Measurements from ENCODE around the gene SIGLEC8. TPM values are rescaled to one million over a fixed set of nuclear protein-coding genes. Genes with fewer than 3 reads are reported as not detected.
"Not testable (repeated sequence)": the region's sequence is repeated elsewhere in the genome, so short reads cannot be mapped to it uniquely, and the experiment has no call there.

Gene SIGLEC8
- total RNA-seq, 1 experiment from 2014 or later = not detected

DNA sequence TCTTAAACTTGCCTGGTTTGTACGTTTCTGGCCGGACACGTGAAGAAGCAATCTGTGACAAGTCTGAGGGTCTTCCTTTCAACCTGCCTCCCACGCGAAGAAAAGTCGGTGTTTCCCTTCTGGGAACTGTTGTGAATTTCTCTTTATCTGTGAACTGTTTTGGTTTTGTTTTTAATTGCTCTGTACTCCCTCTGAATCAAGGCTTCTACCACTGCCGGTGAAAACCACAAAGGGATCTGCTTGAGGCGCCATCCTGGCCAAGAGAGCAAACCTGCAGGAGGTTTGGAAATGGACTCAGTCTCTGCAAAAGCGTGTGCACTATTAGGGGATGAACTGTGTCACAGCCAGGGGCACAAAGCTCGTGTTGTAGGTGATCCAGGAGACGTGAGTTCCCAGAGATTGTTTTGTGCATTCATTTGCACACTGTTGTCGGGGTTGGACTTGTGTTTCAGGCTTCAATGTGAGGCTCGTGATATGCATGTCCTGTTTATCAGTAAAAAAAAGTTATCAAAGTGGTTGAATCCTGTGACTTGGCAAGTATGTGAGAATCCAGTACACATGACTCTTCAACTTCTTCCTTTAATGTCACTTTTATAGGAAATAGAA is 9.7 kb downstream of the SIGLEC8 start:
- Histone ChIP-seq H3K4me1 (ENCODE audit: insufficient read depth, low read length) (no peaks in the 10 kb centered on the region), H3K9me2 (replicated peaks; ENCODE audit: low read length) (no peaks in the 10 kb centered on the region), H3K9me3 (ENCODE audit: low read length) (no peaks in the 10 kb centered on the region), H4K20me1 (ENCODE audit: low read length) (no peaks in the 10 kb centered on the region), H3K79me2 (ENCODE audit: low read length) (no peaks in the 10 kb centered on the region), H3K27me3 (ENCODE audit: low read length) (peaks cover 76% of the 10 kb centered on the region), H3K9ac (ENCODE audit: low read length) (no peak overlapping the region), H3K27ac (ENCODE audit: low read length) (no peak overlapping the region), H2AFZ (ENCODE audit: low read length) (no peak overlapping the region), H3K4me2 (ENCODE audit: low read length) (no peak overlapping the region), H3F3A (ENCODE audit: low read length, unreplicated experiment) (no peaks in the 10 kb centered on the region), H3K36me3 (ENCODE audit: low read depth, low read length) (no peaks in the 10 kb centered on the region), H3K4me3 (ENCODE audit: low read length) (no peak overlapping the region)
- TF ChIP-seq, protein P1, sequence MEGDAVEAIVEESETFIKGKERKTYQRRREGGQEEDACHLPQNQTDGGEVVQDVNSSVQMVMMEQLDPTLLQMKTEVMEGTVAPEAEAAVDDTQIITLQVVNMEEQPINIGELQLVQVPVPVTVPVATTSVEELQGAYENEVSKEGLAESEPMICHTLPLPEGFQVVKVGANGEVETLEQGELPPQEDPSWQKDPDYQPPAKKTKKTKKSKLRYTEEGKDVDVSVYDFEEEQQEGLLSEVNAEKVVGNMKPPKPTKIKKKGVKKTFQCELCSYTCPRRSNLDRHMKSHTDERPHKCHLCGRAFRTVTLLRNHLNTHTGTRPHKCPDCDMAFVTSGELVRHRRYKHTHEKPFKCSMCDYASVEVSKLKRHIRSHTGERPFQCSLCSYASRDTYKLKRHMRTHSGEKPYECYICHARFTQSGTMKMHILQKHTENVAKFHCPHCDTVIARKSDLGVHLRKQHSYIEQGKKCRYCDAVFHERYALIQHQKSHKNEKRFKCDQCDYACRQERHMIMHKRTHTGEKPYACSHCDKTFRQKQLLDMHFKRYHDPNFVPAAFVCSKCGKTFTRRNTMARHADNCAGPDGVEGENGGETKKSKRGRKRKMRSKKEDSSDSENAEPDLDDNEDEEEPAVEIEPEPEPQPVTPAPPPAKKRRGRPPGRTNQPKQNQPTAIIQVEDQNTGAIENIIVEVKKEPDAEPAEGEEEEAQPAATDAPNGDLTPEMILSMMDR (conservative IDR thresholded peaks at IDR 0.05; ENCODE audit: low read depth, low read length) = no peak
- TF ChIP-seq EZH2phosphoT487 (IDR thresholded peaks at IDR 0.05; ENCODE audit: borderline replicate concordance, low read length) = no peak
- no peak for TF ChIP-seq EZH2 (IDR thresholded peaks at IDR 0.05; ENCODE audit: low read length, unreplicated experiment)
- ATAC-seq = no peak
- POLR2A ChIA-PET (ENCODE audit: unreplicated experiment) = no interaction called here
- CTCF ChIA-PET = interaction anchor here (0.7 kb wide), 1 partner anchor 826 kb away, joined by 3 read pairs; no protein-coding TSS in a partner anchor
- no TSS peak for BruUV-seq (replicated peaks)
- intact Hi-C loops (cut with micrococcal nuclease) = no loop called here
- no peak for DNase-seq

DNA sequence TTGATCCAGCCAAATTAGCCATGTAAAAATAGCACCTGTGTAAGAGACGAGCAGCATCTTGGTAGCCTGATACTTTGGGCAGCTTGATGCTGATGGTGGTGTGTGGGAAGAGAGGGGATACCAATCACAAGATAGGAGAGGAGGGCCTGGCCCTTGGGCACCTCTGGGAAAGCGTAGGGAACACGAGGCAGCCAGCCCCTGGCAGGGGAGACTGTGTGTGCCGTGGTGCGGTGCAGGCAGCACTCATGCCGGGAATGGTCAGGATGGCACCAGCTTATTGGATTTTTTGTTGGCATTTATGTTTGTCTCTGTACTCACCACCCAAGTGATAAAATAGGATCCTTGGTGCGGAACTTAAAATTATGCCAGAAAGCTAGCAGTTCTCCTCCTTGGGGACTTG is 10.2 kb downstream of the SIGLEC8 start:
- peaks cover 76% of the 10 kb centered on the region for H3K27me3 ChIP-seq (ENCODE audit: low read length)
- no peak overlapping the region for H3K4me3 ChIP-seq (ENCODE audit: low read length)
- CTCF ChIA-PET = interaction anchor here (0.7 kb wide), 1 partner anchor 827 kb away, joined by 3 read pairs; no protein-coding TSS in a partner anchor
- H3K79me2 ChIP-seq (ENCODE audit: low read length) = no peaks in the 10 kb centered on the region
- no peak overlapping the region for H3K4me2 ChIP-seq (ENCODE audit: low read length)
- H3F3A ChIP-seq (ENCODE audit: low read length, unreplicated experiment) = no peaks in the 10 kb centered on the region
- no peaks in the 10 kb centered on the region for H3K4me1 ChIP-seq (ENCODE audit: insufficient read depth, low read length)
- BruUV-seq (replicated peaks) = no TSS peak
- POLR2A ChIA-PET (ENCODE audit: unreplicated experiment) = no interaction called here
- no peak for TF ChIP-seq EZH2 (IDR thresholded peaks at IDR 0.05; ENCODE audit: low read length, unreplicated experiment)
- TF ChIP-seq, protein P1 (conservative IDR thresholded peaks at IDR 0.05; ENCODE audit: low read depth, low read length) = no peak
- TF ChIP-seq EZH2phosphoT487 (IDR thresholded peaks at IDR 0.05; ENCODE audit: borderline replicate concordance, low read length) = no peak
- ATAC-seq = no peak
- no peaks in the 10 kb centered on the region for H4K20me1 ChIP-seq (ENCODE audit: low read length)
- DNase-seq = no peak
- H2AFZ ChIP-seq (ENCODE audit: low read length) = no peak overlapping the region
- H3K9ac ChIP-seq (ENCODE audit: low read length) = no peak overlapping the region
- intact Hi-C loops (cut with micrococcal nuclease) = no loop called here
- H3K9me2 ChIP-seq (replicated peaks; ENCODE audit: low read length) = no peaks in the 10 kb centered on the region
- H3K27ac ChIP-seq (ENCODE audit: low read length) = no peak overlapping the region
- H3K9me3 ChIP-seq (ENCODE audit: low read length) = no peaks in the 10 kb centered on the region
- H3K36me3 ChIP-seq (ENCODE audit: low read depth, low read length) = no peaks in the 10 kb centered on the region

DNA sequence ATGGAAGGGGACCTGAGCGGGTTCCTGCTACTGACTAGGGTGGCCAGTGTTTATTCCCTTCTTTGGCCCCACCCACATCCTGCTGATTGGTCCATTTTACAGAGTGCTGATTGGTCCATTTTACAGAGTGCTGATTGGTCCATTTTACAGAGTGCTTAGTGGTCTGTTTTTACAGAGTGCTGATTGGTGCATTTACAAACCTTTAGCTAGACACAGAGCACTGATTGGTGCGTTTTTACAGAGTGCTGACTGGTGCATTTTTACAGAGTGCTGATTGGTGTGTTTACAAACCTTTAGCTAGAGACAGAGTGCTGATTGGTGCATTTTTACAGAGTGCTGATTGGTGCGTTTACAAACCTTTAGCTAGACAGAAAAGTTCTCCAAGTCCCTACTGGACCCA is 10.7 kb downstream of the SIGLEC8 start:
- H2AFZ ChIP-seq (ENCODE audit: low read length); H3K27ac ChIP-seq (ENCODE audit: low read length); H3K4me2 ChIP-seq (ENCODE audit: low read length); CTCF ChIA-PET; BruUV-seq (replicated peaks); ATAC-seq; H3K79me2 ChIP-seq (ENCODE audit: low read length); H3K9ac ChIP-seq (ENCODE audit: low read length); H3K36me3 ChIP-seq (ENCODE audit: low read depth, low read length); H3K9me2 ChIP-seq (replicated peaks; ENCODE audit: low read length); POLR2A ChIA-PET (ENCODE audit: unreplicated experiment); H4K20me1 ChIP-seq (ENCODE audit: low read length); intact Hi-C loops (cut with micrococcal nuclease); H3K9me3 ChIP-seq (ENCODE audit: low read length); H3K4me1 ChIP-seq (ENCODE audit: insufficient read depth, low read length); DNase-seq; H3K4me3 ChIP-seq (ENCODE audit: low read length); H3F3A ChIP-seq (ENCODE audit: low read length, unreplicated experiment): not testable (repeated sequence)
- H3K27me3 ChIP-seq (ENCODE audit: low read length) = peaks cover 76% of the 10 kb centered on the region

Measured in PC-3 (cell line).